GM12872 (cell line): Measurements from ENCODE around the gene FBXO38.

Experiments used
- CTCF ChIP-seq: IDR thresholded peaks from 3 replicates; pipeline ENCODE4 v1.5.1; 2011; ENCODE audit warnings: low read depth, mild to moderate bottlenecking, low read length, moderate library complexity; ENCODE audit not compliant: insufficient read depth

FBXO38 gene

GRCh38 chr5:148471379-148471778 is 87.6 kb downstream of the FBXO38 start:
- TF ChIP-seq CTCF: no peak

GRCh38 chr5:148474025-148474511 is 90.3 kb downstream of the FBXO38 start:
- TF ChIP-seq CTCF: no peak

GRCh38 chr5:148476302-148476701 is 92.5 kb downstream of the FBXO38 start:
- no peak for TF ChIP-seq CTCF

- no peak for TF ChIP-seq CTCF
Observed at GRCh38 chr5:148477429-148477828, 93.7 kb downstream of the FBXO38 start.

GRCh38 chr5:148482196-148482595 is 98.4 kb downstream of the FBXO38 start:
- no peak for TF ChIP-seq CTCF

GRCh38 chr5:148482697-148483462 is 99.1 kb downstream of the FBXO38 start:
- peak; percentile 92 for TF ChIP-seq CTCF

GRCh38 chr5:148483750-148484149 is 100.0 kb downstream of the FBXO38 start:
- no peak for TF ChIP-seq CTCF
